GM12801 (cell line): ENCODE results near the gene OTOS.

Source experiments
- CTCF ChIP-seq: IDR thresholded peaks from one replicate; pipeline ENCODE4 v1.5.1; 2011; ENCODE audit warnings: control low read depth; ENCODE audit not compliant: insufficient read length; ENCODE audit errors: extremely low read depth

The OTOS gene

GRCh38 chr2:240155048-240155744 is 14.7 kb upstream of the OTOS start:
- TF ChIP-seq CTCF: no peak

GRCh38 chr2:240154606-240155005 is 14.1 kb upstream of the OTOS start:
- no peak for TF ChIP-seq CTCF

GRCh38 chr2:240153418-240153817 is 13.0 kb upstream of the OTOS start:
- TF ChIP-seq CTCF: no peak

GRCh38 chr2:240151477-240152031 is 11.1 kb upstream of the OTOS start:
- TF ChIP-seq CTCF: no peak

GRCh38 chr2:240149943-240150784 is 9.7 kb upstream of the OTOS start:
- no peak for TF ChIP-seq CTCF

GRCh38 chr2:240147911-240148587 is 7.6 kb upstream of the OTOS start:
- TF ChIP-seq CTCF: no peak

GRCh38 chr2:240147382-240147781 is 6.9 kb upstream of the OTOS start:
- no peak for TF ChIP-seq CTCF
